C1 segment of cervical spinal cord (tissue), 14 donors: ENCODE results near the gene RHBDD2.
"Not testable (repeated sequence)": the region's sequence is repeated elsewhere in the genome, so short reads cannot be mapped to it uniquely, and the experiment has no call there.

Experiments used
- DNase-seq, 14 donors: peaks; one replicate each; lab custom pipeline; 2025; lab: John Stamatoyannopoulos, UW

Gene RHBDD2

DNA sequence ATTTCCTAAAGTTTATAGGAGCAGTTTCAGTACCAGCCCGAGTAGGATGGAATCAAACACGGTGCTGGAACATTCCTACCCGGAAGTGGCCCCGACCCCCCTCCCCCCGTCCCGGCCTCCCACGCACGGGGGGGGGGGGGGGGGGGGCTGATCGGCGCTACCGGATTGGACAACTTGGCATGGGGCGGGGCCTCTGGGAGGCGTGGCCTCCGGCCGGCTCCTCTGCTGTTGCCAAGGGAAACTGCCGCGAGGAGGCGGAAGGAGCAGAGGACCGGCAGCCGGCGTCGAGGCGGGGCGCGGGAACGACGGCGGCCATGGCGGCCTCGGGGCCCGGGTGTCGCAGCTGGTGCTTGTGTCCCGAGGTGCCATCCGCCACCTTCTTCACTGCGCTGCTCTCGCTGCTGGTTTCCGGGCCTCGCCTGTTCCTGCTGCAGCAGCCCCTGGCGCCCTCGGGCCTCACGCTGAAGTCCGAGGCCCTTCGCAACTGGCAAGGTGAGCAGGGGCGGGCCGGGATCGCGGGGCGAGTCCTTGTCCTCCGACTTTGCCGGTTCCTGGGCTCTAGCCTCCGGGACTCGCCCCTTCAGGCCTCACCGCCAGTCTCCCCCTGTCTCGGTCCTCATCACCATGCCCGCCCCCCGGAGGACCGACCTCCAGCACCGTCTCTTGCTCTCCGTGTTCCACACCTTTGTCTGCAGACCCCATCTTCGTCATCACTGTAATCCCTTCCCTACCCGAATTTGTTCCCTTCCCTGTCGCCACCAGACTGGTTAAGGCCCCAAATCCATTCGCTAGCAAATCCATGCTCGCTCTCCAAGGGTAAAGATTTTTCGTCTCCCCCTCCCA lies at the start of gene RHBDD2:
Gene RHBDD2, plus strand, starts transcription at position 266 of the 843 bp plus-strand sequence. Its CDS starts 49 bp downstream, at position 315.
- peak; percentile 72 to 96 (median 93) for DNase-seq

DNA sequence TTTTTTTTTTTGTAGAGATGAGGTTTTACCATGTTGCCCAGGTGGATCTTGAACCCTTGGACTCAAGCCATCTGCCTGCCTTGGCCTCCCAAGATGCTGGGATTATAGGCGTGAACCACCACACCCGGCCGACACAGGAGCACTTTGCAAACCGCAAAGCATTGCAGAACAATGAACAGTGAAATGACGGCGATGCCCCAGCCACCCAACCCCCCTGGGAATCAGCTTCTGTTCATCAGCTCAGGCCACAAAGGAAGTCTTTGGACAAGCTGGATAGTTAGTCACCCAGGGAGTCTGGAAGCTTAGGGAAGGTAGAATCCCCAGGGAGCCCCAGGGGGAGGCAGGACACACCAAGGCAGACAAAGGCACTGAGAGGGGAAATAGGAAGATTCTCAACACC lies 49.2 kb upstream of the RHBDD2 start:
- DNase-seq: peak in 1 of 14 donors; percentile 11

DNA sequence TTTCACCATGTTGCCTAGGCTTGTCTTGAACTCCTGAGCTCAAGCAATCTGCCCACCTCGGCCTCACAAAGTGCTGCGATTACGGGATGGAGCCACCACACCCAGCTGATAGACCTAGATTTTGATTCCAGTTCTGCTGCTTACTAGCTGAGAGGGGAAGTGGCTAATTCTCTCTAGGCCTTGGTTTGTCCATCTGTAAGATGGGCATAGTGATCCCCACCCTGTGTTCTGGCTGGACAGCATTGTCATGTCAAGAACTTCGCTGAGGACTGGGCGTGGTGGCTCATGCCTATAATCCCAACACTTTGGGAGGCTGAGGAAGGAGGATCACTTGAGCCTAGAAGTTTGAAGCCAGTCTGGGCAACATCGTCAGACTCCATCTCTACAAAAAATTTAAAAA lies 47.9 kb upstream of the RHBDD2 start:
- DNase-seq: no peak

DNA sequence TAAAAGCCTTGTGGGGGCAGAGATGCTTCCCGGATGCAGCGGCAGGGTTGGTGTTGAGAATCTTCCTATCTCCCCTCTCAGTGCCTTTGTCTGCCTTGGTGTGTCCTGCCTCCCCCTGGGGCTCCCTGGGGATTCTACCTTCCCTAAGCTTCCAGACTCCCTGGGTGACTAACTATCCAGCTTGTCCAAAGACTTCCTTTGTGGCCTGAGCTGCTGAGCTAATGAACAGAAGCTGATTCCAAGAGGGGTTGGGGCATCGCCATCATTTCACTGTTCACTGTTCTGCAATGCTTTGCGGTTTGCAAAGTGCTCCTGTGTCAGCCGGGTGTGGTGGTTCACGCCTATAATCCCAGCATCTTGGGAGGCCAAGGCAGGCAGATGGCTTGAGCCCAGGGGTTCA lies 45.2 kb upstream of the RHBDD2 start:
- DNase-seq: not testable (repeated sequence)

DNA sequence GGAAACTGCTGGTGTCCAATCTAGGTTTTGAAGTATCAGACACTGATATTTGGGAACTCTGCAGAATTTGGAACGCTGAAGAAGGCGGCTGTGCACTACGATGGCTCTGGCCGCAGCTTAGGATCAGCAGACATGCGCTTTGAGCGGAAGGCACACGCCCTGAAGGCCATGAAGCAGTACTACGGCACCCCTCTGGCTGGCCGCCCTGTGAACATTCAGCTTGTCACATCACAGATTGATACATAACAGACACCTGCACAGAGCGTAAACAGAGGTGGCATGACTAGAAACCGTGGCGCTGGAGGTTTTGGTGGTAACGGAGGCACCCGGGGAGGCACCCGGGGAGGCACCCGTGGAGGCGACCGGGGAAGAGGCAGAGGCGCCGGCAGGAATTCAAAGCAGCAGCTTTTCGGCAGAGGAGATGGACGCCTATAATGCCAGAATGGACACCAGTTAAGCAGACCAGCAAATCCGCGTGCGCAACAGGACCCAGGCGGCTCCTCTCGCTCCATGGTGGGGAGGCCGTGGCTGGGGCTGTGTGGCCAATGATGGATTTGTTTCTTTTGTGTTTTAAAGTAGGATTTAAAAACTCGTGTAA lies 43.0 kb upstream of the RHBDD2 start:
- no peak for DNase-seq

DNA sequence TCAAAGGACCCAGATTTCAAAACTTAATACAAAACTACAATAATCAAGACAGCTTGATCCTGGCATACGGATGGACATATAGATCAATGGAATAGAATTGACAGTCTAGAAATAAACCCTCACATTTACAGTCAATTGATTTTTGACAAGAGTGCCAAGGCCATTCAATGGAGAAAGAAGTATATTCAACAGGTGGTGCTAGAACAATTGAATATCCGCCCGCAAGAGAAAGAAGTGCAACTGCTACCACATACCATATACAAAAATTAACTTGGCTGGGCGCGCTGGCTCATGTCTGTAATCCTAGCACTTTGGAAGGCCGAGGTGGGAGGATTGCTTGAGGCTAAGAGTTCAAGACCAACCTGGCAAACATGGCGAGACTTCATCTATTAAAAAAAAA lies 42.0 kb upstream of the RHBDD2 start:
- DNase-seq: no peak

DNA sequence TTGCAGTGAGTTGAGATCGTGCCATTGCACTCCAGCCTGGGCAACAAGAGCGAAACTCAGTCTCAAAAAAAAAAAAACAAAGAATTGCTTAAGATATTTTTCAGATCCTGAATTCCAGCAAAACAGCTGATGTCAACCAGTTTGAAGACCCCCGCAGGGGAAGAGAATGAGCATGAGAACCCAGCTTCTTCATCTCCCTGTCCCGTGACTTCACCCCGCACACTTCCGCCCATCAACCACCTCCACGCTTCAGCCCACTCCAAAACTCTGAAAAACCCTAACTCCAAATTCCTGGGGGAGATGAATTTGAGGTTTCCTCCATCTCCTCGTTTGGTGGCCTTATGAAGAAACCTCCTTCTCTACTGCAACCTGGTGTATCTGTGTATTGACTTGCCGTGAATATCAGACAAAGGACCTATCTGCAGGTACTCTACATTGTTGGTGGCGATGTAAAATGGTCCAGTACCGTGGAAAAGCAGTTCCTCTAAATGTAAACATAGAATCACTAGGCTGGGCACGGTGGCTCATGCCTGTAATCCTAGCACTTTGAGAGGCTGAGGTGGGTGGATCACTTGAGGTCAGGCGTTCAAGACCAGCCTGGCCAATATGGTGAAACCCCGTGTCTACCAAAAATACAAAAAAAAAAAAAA lies 40.4 kb upstream of the RHBDD2 start:
- not testable (repeated sequence) for DNase-seq

DNA sequence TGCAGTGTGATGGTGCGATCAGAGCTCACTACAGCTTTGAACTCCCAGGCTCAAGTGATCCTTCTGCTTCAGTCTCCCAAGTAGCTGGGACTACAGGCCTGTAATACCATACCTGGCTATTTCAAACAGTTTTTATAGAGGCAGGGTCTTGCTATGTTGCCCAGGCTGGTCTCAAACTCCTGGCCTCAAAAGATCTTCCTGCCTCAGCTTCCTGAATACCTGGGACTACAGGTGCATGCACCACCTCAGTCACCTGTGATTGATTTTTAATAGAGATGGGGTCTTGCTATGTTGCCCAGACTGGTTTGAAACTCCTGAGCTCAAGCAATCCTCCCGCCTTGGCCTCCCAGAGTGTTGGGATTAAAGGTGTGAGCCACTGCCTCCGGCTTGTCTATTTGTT lies 38.8 kb upstream of the RHBDD2 start:
- DNase-seq: no peak

DNA sequence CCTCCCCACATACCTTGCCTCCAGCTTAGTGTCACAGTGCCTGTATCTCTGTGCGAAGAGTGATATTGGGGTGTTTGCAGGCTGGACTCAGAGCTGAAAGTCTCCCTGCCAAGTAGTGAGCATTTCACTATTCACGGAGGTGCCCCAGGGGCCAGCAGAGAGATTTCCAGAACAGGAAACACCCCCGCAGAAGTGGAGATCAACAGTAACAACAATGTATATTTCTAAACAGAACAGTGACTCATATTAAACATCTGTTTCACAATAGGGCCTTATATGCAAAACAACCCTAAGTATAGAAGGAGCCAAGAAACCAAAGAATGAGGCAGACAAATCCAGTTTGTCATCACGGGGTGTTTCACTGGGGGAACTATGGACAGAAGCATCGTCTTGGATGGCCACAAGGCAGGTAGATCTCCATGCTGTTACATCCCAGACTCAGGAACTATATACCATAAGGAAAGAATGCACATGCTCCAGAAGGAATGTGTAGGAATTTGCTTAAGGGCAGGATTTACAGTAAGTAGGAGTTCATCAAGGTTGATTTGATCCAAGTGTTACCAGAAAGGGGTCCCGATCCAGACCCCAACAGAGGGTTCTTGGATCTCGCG lies 35.9 kb upstream of the RHBDD2 start:
- peak in 1 of 14 donors; percentile 4 for DNase-seq

DNA sequence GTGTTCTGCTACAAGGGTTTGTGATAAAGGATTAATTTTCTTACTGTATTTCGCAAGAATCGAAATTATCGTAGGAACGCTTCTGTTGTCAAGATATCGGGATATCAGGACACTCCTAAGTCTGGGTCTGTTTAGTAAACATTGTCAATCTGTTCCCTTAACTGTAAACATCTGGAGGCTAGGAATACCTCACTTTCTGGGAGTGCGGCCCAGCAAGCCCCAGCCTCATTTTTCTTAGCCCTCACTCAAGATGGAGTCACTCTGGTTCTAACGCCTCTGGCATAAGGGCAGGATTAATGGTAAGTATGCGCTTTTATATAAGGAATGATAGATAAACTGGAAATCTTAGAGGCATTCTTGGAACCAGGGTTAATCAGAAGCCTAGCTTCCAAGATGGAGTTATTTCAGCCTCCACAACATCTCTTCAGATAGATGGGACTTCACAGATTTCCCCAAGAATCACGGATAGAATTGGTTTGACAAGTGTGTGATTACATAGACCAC lies 35.2 kb upstream of the RHBDD2 start:
- DNase-seq: no peak

DNA sequence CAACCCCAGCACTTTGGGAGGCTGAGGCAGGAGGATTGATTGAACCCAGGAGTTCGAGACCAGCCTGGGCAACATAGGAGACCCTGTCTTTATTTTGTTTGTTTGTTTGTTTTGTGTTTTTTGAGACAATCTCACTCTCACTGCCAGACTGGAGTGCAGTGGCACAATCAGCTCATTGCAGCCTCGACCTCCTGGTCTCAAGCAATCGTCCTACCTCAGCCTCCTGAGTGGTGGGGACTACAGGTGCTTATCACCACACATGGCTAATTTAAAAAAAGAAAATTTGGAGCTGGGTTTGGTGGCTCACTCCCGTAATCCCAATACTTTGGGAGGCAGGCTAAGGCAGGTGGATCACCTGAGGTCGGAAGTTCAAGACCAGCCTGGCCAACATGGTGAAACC lies 34.7 kb upstream of the RHBDD2 start:
- no peak for DNase-seq

DNA sequence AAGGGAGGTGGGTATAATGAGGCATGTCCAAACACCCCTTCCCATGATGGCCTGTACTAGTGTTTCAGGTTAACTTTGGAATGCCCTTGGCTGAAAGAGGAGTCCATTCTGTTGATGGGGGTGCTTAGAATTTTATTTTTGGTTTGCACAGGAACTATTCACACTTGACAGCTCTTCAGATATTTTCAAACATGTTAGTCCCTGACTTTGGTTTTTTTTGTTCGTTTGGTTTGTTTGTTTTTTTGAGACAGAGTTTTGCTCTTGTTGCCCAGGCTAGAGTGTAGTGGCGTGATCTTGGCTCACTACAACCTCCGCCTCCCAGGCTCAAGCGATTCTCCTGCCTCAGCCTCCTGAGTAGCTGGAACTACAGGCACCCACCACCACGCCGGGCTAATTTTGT lies 33.7 kb upstream of the RHBDD2 start:
- DNase-seq: not testable (repeated sequence)

DNA sequence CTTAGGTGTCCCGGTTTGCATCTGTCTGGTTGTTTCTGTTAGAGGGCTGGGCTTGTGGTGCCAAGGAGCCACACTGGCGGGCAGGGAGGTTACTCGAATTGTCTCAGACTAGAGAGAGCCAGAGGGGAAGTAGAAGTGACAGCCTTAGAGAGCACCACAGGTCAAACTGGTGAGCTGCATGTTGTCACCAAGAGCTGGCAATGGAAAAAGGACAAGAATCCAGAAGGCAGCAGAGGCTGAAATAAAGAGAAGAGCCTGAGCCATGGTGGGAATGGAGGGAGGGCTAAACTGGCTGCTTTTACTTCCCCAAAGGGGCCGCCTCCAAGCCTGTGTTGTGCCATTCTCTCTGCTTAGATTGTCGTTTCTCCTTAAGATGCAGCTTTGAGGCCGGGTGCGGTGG lies 31.1 kb upstream of the RHBDD2 start:
- no peak for DNase-seq

DNA sequence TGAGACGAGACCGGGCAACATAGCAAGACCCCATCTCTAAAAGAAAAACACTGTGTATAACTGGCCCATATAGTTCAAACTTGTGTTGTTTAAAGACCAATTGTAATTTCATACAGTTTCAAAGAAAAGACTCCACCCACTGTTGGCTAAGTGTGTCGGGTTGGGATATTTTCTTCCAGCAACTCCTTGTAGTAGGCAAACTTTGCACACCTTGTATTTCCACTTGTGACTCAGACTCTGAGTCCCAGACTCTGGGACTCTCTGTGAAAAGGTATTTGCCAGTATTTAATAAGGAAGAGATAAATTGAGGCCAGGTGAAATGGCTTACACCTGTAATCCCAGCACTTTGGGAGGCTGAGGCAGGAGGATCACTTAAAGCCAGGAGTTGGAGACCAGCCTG lies 29.3 kb upstream of the RHBDD2 start:
- DNase-seq: no peak

DNA sequence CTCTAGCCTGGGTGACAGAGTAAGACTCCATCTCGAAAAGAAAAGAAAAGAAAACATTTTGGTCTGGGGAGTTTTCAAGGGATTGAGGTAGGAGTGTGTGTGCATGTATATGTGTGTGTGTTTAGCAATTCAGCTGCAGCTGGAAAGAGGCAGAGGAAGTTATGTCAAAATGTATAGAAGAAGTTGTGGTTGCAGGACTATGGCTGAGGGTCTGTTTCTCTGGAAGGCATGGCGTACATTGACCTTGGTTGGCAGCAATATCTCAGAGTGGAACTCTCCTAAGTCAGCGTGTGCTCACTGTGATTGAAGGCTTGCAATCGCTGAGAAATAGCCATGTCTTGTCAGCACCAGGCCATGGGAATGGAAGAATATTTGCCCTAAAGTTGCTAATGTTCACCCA lies 28.6 kb upstream of the RHBDD2 start:
- no peak for DNase-seq

DNA sequence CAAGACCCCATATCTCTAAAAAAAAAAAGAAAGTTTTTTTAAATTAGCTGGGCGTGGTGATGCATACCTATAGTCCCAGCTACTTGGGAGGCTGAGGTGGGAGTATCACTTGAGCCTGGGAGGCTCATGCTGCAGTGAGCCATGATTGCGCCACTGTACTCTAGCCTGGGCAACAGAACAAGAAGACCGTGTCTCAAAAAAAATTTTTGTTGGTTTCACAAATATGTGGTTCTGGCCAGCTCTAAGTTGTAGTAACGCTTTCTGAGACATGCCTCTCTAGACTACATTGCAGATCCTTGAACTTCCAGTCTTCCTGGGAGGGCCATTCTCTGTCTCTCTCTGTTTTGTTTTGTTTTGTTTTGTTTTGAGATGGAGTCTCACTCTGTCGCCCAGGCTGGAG lies 24.6 kb upstream of the RHBDD2 start:
- no peak for DNase-seq

DNA sequence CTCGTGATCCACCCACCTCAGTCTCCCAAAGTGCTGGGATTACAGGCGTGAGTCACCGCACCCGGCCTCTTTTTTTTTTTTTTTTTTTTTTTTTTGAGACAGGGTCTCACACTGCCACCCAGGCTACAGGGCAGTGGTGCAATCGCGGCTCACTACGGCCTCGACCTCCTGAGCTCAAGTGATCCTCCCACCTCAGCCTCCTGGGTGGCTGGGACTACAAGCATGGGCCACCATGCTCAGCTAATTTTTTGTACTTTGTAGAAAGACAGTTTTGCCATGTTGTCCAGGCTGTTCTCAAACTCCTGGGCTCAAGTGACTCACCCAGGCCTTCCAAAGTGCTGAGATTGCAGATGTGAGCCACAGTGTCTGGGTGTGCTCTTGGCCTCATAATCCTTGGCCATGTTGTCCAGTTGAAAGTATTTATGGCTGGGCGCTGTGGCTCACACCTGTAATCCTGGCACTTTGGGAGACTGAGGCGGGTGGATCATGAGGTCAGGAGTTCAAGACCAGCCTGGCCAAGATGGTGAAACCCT lies 24.0 kb upstream of the RHBDD2 start:
- not testable (repeated sequence) for DNase-seq

DNA sequence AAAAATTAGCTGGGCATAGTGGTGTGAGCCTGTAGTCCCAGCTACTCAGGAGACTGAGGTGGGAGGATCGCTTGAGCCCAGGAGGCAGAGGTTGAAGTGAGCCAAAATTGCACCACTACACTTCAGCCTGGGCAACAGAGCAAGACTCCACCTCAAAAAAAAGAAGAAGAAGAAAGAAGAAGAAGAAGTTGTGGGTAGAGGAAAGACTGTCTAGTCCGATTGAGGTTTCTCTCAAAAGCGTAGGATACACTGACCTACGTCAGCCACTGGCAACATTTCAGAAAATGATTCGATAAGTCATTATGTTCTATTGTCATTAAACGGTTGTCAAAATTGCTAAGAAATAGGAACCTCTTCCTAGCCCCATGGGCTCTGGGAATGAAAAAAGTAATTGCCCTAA lies 22.3 kb upstream of the RHBDD2 start:
- no peak for DNase-seq

DNA sequence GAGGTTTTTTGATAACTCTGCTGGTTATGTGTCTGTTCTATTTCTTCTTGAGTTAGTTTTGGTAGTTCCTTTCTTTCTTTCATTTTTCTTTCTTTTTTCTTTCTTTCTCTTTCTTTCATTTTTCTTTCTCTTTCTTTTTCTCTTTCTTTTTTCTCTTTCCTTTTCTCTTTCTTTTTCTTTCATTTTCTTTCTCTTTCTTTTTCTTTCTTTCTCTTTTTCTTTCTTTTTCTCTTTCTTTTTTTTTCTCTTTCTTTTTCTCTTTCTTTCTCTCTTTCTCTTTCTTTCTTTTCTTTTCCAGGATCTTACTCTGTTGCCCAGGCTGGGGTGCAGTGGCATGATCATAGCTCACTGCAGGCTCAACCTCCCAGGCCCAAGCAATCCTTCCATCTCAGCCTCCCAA lies 20.4 kb upstream of the RHBDD2 start:
- no peak for DNase-seq

DNA sequence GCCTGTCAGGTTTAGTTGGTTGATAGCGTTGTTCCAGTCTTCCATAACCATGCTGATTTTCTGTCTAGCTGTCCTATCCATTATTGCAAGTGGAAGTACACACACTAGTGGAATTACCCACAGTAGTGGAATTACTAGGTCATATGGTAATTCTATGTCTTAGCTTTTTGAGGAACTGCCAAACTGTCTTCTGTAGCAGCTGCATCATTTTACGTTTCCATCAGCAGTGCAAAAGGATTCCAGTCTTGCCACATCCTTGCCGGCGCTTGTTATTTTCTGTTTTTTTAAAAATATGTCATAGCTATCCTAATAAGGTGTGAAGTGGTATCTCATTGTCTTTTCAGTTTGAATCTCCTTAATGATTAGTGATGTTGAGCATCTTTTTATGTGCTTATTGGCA lies 17.2 kb upstream of the RHBDD2 start:
- no peak for DNase-seq

DNA sequence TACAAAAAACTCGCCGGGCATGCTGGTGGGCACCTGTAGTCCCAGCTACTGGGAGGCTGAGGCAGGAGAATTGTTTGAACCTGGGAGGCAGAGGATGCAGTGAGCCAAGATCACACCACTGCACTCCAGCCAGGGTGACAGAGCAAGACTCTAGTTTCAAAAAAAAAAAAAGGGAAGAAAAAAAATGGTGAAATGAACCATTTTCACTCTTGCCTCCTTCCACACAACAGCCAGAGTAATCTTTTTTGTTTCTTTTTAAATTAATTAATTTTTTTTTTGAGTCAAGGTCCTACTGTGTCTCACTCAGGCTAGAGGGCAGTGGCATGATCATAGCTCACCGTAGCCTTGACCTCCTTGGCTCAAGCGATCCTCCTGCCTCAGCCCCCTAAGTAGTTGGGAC lies 14.6 kb upstream of the RHBDD2 start:
- DNase-seq: not testable (repeated sequence)

DNA sequence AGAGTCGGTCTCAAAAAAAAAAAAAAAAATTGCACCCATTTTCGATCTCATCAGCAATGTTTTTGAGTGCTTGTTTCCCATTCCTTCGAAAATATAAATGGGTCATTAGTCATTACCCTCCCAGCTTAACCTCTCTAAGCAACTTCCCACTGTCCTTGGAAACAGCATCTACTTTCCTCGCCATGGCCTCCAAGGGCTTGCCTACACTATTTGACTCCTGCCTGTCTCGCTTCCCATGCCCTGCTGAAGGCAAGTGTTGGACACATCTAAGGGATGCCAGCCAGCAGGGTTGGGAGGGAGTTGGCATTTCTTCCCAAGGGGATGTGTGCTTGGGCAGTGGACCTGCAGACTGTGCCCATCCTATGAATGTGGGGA lies 12.7 kb upstream of the RHBDD2 start:
- DNase-seq: peak in 5 of 14 donors; percentile 38 to 59 (median 45)
